AG04450 (cell line): ENCODE measurements around the gene GTF2H2C_2.
"Not testable (repeated sequence)": the region's sequence is repeated elsewhere in the genome, so short reads cannot be mapped to it uniquely, and the experiment has no call there.

ENCODE experiments used
- CTCF ChIA-PET: fragments of 300-600, 350-600 bp; formaldehyde crosslinking; extraction: SDS; loops from one replicate; lab custom pipeline; 2022; ENCODE audit warnings: antibody characterized with exemption, inconsistent platforms; lab: Charles Lee
- POLR2A ChIA-PET: fragments of 350-600 bp; formaldehyde crosslinking; extraction: SDS; loops from one replicate; lab custom pipeline; 2021; ENCODE audit warnings: antibody characterized with exemption, inconsistent platforms; lab: Yijun Ruan, JAX
- DNase-seq: peaks from one replicate; pipeline ENCODE4 v3.0.0-alpha.2; 2011; ENCODE audit warnings: low read depth, low spot score
- H3K27ac ChIP-seq: one replicate; pipeline ENCODE4 v1.5.1; 2012; ENCODE audit warnings: low read depth, low read length, control low read depth
- H3K27me3 ChIP-seq: one replicate; pipeline ENCODE4 v1.6.0; 2012; ENCODE audit warnings: low read length; ENCODE audit not compliant: control insufficient read depth, insufficient read depth
- H3K4me3 ChIP-seq: 2 replicates; pipeline ENCODE4 v1.5.1; 2011; ENCODE audit warnings: mild to moderate bottlenecking, low read depth, low read length, control low read depth
- H3K9me3 ChIP-seq: 2 replicates; pipeline ENCODE4 v1.5.1; 2012; ENCODE audit warnings: low read length; ENCODE audit not compliant: control insufficient read depth, insufficient read depth

Gene GTF2H2C_2

DNA sequence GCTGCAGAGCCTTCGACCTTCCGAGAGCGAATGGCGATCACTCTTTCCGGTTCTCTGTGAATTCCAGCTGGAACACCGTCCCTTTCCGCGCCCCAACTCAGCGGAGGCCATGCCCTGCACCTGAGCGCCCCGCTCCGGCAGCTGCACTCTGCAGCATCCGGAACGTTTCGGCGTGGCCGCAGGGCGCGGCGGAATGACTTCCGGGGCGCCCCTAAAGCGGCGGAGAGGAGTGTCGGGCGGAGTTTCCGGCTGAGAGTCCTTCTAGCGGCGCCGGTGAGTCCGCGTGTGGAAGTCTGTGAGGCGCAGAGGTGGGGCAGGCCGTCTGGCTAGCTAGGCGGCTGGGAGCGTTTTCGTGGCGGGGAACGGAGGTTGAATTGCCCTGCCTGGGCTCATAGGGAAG lies at the start of gene GTF2H2C_2:
Gene GTF2H2C_2, plus strand, starts transcription at position 252 of the 400 bp plus-strand sequence.
- H3K27ac ChIP-seq, DNase-seq, CTCF ChIA-PET, H3K9me3 ChIP-seq, H3K4me3 ChIP-seq, H3K27me3 ChIP-seq, POLR2A ChIA-PET: not testable (repeated sequence)

DNA sequence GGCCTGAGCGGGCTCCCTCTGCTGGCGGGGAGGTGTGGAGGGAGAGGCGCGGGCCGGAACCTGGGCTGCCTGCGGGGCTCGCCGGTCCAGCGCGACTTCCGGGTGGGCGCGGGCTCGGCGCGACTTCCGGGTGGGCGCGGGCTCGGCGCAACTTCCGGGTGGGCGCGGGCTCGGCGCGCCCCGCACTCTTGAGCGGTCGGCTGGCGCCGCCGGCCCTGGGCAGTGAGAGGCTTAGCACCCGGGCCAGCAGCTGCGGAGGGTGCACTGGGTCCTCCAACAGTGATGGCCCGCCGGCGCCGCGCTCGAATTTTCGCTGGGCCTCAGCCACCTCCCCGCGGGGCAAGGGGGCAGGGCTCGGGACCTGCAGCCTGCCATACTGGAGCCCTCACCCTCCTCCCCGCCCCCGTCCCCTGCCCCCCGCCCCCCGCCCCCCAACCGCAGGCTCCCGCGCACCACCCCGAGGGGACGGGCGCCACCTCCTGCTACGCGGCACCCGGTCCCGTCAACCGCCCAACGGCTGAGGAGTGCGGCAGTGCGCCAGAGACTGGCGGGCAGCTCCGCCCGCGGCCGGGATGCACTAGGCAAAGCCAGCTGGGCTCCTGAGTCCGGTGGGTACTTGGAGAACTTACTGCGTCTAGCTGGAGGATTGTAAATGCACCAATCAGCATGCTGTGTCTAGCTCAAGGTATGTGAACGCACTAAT lies 14.0 kb upstream of the GTF2H2C_2 start:
- H3K9me3 ChIP-seq, DNase-seq, H3K27ac ChIP-seq, POLR2A ChIA-PET, CTCF ChIA-PET, H3K27me3 ChIP-seq: not testable (repeated sequence)
- H3K4me3 ChIP-seq: peak overlapping the region; percentile 53

DNA sequence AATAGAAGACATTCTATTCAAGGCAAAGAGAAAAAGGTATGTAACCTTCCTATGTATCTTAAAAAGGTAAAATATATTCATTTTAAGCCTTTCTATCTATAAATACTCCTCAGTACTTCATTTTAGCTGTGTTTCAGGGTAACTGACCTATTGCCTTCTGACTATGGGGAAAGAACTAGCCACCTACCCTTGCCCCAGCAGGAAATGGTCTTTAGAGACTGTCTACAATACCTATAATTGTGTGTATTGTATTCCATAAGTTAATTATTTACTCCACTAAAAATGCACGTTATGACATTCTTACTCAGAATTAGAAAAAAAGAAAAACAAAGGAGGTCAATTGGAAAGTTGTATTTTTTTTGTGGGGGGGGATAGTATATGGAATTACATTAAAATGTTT lies 6.2 kb downstream of the GTF2H2C_2 start:
- H3K9me3 ChIP-seq, POLR2A ChIA-PET, H3K27ac ChIP-seq, H3K4me3 ChIP-seq, DNase-seq, H3K27me3 ChIP-seq, CTCF ChIA-PET: not testable (repeated sequence)

DNA sequence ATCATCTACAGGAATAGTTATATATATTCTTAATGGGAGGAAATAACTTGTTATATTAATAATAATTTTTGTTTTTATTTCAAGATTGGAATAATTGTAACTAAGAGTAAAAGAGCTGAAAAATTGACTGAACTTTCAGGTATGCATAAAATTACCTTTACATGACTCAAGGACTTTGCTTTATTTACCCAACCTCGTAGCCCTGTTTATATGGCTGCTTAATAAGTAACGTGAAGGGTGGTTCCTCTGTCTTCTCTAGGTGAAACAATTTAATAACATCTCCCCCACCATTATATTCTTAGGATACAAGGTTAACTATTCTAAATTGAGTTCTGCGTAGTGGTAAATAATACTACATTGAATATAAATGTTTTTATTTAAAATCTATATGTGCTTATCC lies 8.0 kb downstream of the GTF2H2C_2 start:
- CTCF ChIA-PET, H3K27ac ChIP-seq, H3K27me3 ChIP-seq, H3K9me3 ChIP-seq, DNase-seq, POLR2A ChIA-PET, H3K4me3 ChIP-seq: not testable (repeated sequence)

DNA sequence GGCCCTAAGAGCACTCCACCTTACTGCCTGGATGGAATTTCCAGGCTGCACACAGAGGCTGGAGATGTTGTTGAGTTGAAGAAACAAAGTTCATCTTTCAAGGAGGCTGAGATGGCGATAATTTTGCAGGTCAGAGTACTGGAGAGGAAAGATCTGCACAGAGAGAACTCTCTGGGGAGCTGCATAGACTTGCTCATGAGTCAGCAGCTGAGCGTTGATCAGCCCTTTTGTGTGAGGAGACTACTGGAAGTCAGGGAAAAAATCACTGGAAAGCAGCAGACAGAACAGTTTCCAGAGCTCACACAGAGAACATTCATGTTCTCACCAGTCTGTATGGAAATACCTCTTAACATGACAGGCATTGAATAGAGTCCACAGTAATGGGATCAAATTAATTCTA lies 23.4 kb downstream of the GTF2H2C_2 start:
- H3K27me3 ChIP-seq, CTCF ChIA-PET, H3K9me3 ChIP-seq, H3K27ac ChIP-seq, POLR2A ChIA-PET, H3K4me3 ChIP-seq, DNase-seq: not testable (repeated sequence)

DNA sequence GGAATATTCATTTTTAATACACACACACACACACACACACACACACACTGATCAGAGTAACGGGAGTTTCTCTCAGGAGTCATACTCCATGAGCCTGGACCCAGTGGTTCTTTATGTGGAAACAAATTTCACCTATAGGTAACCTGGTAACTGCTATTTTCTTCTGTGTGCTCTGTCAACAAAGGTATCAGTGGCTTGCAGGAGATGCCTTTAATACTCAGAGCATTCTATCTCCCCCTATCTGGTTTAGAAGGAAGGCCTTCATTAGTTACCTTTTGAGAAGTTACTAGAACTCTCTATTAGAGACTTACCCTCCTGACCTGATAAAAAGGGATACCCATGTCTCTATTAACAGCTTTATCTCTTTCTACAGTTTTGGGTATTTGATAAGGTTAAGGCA lies 34.4 kb downstream of the GTF2H2C_2 start:
- POLR2A ChIA-PET, H3K9me3 ChIP-seq, CTCF ChIA-PET, H3K27ac ChIP-seq, H3K4me3 ChIP-seq, H3K27me3 ChIP-seq, DNase-seq: not testable (repeated sequence)

DNA sequence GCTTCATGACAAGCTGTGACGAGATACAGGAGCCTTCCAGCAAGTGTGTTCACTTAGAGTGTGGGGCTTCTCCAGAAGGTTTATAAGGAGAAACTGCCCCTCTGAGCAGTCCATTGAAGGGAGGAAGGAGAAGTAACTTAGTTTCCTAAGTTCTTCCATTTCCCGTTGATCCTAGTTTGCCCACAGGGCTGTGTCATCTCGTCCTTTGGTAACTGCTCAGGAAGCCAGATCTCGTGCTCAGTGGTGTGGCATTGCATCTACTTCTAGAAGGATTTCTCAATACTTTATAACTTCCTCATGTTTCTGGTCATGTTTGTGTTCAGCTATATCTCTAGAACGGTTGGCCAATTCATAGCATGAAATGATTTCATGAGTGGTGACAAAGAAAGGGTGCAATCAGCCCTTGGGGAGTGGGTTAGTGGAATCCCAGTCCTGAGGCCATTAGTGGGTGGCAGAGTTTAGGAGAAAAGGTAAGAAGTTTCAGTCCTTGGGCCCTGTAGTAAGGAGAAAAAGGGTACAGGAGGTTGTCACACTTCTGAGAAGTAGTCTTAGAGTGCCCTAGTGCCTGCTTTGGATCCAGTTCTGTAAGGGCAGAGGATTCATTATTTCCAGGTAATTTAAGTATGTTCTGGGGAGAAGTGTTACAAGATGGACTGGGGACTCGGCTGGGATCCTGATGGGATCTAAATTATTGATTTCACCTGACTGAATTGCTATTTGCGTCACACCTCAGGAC lies 36.2 kb downstream of the GTF2H2C_2 start:
- POLR2A ChIA-PET, H3K4me3 ChIP-seq, H3K27me3 ChIP-seq, DNase-seq, H3K27ac ChIP-seq, CTCF ChIA-PET, H3K9me3 ChIP-seq: not testable (repeated sequence)

DNA sequence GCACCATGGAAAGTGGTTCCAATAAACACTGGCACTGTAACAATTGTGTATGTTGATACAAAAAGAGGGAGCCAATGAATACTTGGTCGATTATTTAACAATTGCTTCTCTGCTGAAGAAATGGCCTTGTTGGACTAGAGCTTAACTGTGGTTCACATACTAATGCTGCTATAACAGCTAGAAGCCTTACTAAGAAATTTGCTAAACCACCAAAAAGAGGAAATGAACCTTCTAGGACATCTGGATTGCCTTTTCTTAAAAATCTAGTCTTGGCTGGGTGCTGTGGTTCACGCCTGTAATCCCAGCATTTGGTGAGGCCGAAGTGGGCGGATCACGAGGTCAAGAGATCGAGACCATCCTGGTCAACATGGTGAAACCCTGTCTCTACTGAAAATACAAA lies 41.9 kb downstream of the GTF2H2C_2 start:
- H3K27ac ChIP-seq, H3K4me3 ChIP-seq, POLR2A ChIA-PET, CTCF ChIA-PET, DNase-seq, H3K27me3 ChIP-seq, H3K9me3 ChIP-seq: not testable (repeated sequence)

DNA sequence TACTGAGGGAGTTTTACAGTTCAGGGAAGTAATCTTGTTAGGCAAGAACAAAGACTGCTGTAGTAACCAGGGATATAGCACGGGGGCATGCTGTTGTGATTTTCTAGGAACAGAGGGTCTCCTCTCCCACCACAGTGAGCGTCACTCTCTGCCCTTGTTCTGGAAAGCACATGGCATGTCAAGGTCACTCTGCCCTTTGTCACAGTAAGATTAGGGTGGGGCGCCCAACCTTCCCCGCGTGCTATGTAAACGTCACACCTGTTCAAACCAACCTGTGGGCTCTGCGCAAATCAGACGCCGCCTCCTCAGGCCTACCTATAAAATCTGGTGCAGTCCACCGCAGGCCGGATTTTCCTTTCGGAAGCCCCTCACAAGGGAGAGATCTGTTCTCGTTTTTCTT lies 44.0 kb downstream of the GTF2H2C_2 start:
- H3K4me3 ChIP-seq, POLR2A ChIA-PET, CTCF ChIA-PET, H3K27ac ChIP-seq, H3K9me3 ChIP-seq, DNase-seq, H3K27me3 ChIP-seq: not testable (repeated sequence)

DNA sequence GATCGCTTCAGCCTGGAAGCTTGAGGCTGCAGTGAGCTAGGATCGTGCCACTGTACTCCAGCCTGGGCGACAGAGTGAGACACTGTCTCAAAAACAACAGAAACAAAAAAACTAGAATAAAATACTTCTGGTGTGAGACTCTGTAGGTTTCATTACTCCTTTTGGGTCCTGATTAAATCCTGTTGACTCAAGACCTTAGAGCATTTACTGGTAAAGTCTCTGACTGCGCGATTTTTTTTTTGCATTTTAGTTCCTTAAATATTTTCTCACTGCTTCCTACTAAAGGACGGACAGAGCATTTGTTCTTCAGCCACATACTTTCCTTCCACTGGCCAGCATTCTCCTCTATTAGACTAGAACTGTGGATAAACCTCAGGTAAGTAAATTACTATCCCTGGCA lies 46.8 kb downstream of the GTF2H2C_2 start:
- POLR2A ChIA-PET, H3K27ac ChIP-seq: not testable (repeated sequence)

DNA sequence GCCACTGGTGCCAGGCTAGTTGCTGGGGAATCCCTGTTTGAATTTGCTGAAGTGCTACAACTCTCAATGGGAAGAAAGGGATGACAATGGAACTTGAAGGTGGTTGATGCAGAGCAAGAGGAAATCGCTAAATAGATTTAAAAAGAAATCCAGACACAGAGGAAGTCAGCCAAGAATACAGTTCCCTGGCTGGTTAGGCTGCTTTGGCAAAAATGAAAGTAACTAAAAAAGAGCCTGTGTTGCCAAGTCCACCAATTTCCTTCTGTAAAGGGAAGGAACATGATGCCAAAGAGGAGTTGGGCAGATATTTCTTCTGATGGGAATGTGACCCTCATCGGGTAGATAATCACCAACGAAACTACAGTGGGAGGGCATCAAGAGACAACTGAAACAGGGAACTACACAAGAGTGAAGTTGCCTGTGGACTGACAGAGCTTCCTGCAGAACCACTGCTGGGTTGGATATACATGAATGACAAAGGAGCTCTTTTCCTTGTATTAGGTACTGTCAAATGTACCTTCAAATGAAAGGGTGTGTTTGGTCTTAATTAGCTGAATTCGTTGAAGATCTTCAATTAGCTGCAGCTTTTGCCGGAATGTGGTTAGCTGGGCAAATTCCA lies 49.0 kb downstream of the GTF2H2C_2 start:
- CTCF ChIA-PET, H3K27ac ChIP-seq, H3K4me3 ChIP-seq, H3K9me3 ChIP-seq, DNase-seq, POLR2A ChIA-PET, H3K27me3 ChIP-seq: not testable (repeated sequence)

More for the DNA sequence above, 46.8 kb downstream of the GTF2H2C_2 start:
- H3K9me3 ChIP-seq, DNase-seq, H3K4me3 ChIP-seq, H3K27me3 ChIP-seq, CTCF ChIA-PET: not testable (repeated sequence)
